GM10266 (cell line): ENCODE measurements around the gene CPAMD8.
"Not testable (repeated sequence)": the region's sequence is repeated elsewhere in the genome, so short reads cannot be mapped to it uniquely, and the experiment has no call there.

Experiments used
- DNase-seq: peaks from one replicate; pipeline ENCODE4 v3.0.0; 2012; ENCODE audit errors: extremely low spot score
- CTCF ChIP-seq: IDR thresholded peaks from 2 replicates; pipeline ENCODE4 v1.5.1; 2012; ENCODE audit warnings: mild to moderate bottlenecking, low read depth; ENCODE audit not compliant: control insufficient read depth, insufficient read depth; ENCODE audit errors: missing control alignments

CPAMD8 gene

GRCh38 chr19:16944626-16945363 lies 81.8 kb downstream of the CPAMD8 start:
- no peak for DNase-seq
- no peak for TF ChIP-seq CTCF

DNA sequence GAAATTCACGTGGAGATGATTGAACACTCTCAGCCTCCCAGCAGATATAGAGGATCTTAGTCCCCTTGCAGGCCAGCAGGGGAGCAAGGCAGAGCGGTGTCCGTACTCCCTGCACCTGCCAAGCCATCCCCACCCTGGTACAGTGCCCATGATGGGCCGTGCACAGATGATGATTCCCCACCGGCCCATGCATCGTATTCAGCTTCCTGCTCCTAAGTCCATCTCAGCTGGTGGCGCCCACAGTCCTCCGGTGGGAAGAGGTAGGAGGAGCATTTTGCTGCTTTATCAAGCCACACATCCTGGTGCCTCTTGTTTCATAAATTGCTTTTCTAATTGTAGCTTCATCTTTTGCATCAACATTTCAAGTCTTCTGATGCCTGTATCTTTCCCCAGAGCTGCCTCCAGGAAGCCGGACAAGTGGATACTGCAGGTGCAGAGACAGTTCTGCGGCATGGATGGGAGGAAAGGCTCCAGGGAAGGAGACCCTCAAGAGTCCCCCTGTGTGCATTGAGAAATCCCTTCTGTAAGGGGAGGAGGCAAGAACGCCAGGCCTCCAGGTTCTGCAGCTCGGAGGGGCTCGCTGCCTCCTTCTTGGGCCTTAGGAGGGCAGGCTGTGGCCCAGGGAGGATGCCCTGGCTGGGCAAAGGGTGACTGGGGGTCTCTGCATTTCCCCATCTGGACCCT lies 82.5 kb downstream of the CPAMD8 start:
- no peak for DNase-seq
- TF ChIP-seq CTCF: no peak

GRCh38 chr19:16943090-16943489 lies 83.5 kb downstream of the CPAMD8 start:
- not testable (repeated sequence) for DNase-seq

DNA sequence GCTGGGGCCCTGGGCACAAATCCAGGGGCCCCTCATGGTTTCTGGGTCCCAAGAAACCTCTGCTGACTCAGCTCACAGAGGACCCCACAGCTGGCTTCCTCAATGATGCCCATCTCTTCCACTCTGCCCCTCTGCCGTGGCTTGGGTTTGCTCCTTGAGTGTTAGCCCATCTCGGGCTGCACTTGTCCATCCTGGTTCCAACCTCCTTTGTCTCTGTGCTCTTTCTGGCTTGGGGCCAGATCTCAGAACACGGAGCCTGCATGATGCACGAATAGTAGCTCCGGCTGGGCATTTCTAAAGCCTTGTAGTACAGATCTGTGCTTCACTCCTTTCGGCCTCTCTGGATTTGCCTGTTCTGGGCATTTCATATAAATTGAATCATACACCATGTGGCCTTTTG lies 84.0 kb downstream of the CPAMD8 start:
- TF ChIP-seq CTCF: no peak
- no peak for DNase-seq

DNA sequence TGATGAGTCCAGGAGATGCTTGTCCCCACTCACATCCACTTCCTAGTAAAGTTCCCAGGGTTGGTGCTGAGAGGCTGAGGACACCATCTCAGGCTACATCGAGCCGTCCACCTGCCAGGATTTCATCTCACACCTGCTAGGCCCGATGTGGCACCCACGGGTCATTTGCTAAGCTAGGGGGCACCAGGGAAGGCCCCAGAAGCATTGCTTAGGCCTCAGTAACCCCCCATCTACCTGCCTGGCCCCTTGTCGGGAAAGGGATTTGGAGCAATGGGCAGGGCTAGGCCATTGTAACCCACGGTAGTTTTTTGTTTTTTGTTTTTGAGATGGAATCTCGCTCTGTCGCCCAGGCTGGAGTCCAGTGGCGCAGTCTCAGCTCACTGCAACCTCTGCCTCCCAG lies 86.0 kb downstream of the CPAMD8 start:
- DNase-seq: no peak
- no peak for TF ChIP-seq CTCF

DNA sequence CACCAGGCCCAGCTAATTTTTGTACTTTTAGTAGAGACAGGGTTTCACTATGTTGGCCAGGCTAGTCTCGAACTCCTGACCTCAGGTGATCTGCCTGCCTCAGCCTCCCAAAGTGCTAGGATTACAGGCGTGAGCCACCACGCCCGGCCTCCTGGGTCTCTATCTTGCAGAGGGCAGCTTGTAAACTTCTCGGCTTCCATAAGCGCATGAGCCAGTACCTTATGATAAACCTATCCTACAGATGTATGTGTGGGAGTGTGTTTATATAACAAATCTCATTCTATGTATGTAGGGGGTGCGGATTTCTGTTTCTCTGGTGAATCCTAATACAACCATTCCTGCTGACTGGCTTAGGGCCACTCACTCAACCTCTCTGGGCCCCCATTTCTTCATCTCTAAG lies 86.5 kb downstream of the CPAMD8 start:
- DNase-seq: not testable (repeated sequence)

GRCh38 chr19:16938211-16938610 lies 88.4 kb downstream of the CPAMD8 start:
- TF ChIP-seq CTCF: no peak
- no peak for DNase-seq

DNA sequence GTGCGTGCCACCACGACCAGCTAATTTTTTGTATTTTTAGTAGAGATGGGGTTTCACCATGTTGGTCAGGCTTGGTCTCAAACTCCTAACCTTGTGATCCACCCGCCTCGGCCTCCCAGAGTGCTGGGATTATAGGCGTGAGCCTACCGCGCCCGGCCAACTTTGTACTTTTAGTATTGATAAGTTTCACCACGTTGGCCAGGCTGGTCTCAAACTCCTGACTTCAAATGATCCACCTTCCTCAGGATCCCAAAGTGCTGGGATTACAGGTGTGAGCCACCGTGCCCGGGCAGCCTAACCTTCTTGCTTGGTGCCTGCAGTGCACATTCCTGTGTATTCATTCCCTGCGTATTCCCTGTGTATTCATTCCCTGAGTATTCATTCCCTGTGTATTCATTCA lies 88.8 kb downstream of the CPAMD8 start:
- not testable (repeated sequence) for DNase-seq

GRCh38 chr19:16936901-16937300 lies 89.7 kb downstream of the CPAMD8 start:
- TF ChIP-seq CTCF: no peak
- DNase-seq: no peak
